GM21447 (cell line): Measurements from ENCODE around the gene PDE1C.
"Not testable (repeated sequence)": the region's sequence is repeated elsewhere in the genome, so short reads cannot be mapped to it uniquely, and the experiment has no call there.

Source experiments
- ATAC-seq: cut with Tn5 transposase; IDR thresholded peaks from one replicate; pipeline ENCODE4 v1.9.1; 2021; ENCODE audit not compliant: unreplicated experiment

PDE1C gene

GRCh38 chr7:32070406-32071360, at the start of gene PDE1C:
PDE1C (minus strand) TSS chr7:32070407.
- ATAC-seq = no peak

- ATAC-seq = no peak
Measured at GRCh38 chr7:32119790-32120196, 49.6 kb upstream of the PDE1C start.

GRCh38 chr7:32117837-32118236, 47.6 kb upstream of the PDE1C start:
- no peak for ATAC-seq

- no peak for ATAC-seq
Measured at GRCh38 chr7:32116436-32116835, 46.2 kb upstream of the PDE1C start.

- no peak for ATAC-seq
Measured at GRCh38 chr7:32115831-32116230, 45.6 kb upstream of the PDE1C start.

- ATAC-seq = no peak
Measured at GRCh38 chr7:32108651-32109050, 38.4 kb upstream of the PDE1C start.

- no peak for ATAC-seq
Measured at GRCh38 chr7:32104766-32105165, 34.6 kb upstream of the PDE1C start.

- ATAC-seq = no peak
Measured at GRCh38 chr7:32103361-32103760, 33.2 kb upstream of the PDE1C start.

GRCh38 chr7:32102432-32102873, 32.2 kb upstream of the PDE1C start:
- no peak for ATAC-seq

GRCh38 chr7:32100407-32100907, 30.2 kb upstream of the PDE1C start:
- no peak for ATAC-seq

GRCh38 chr7:32094516-32094915, 24.3 kb upstream of the PDE1C start:
- no peak for ATAC-seq

- ATAC-seq = no peak
Measured at GRCh38 chr7:32093415-32094408, 23.5 kb upstream of the PDE1C start.

GRCh38 chr7:32092346-32092745, 22.1 kb upstream of the PDE1C start:
- no peak for ATAC-seq

GRCh38 chr7:32091608-32092210, 21.5 kb upstream of the PDE1C start:
- no peak for ATAC-seq

- no peak for ATAC-seq
Measured at GRCh38 chr7:32089678-32090077, 19.5 kb upstream of the PDE1C start.

- no peak for ATAC-seq
Measured at GRCh38 chr7:32089256-32089655, 19.0 kb upstream of the PDE1C start.

- no peak for ATAC-seq
Measured at GRCh38 chr7:32088451-32088881, 18.3 kb upstream of the PDE1C start.

- no peak for ATAC-seq
Measured at GRCh38 chr7:32079510-32079909, 9.3 kb upstream of the PDE1C start.

- no peak for ATAC-seq
Measured at GRCh38 chr7:32078824-32079223, 8.6 kb upstream of the PDE1C start.

GRCh38 chr7:32077806-32078205, 7.6 kb upstream of the PDE1C start:
- no peak for ATAC-seq

GRCh38 chr7:32076802-32077201, 6.6 kb upstream of the PDE1C start:
- not testable (repeated sequence) for ATAC-seq
